GM23338 (cell line): ENCODE data around the gene SLC25A29. TPM values are rescaled to one million over a fixed set of nuclear protein-coding genes. Genes with fewer than 3 reads are reported as not detected.

Experiments
- ATAC-seq: fragments of 200-7000 bp; cut with Tn5 transposase; 3 replicates; pipeline ENCODE4 v1.9.1; 2020
- DNase-seq: peaks from one replicate; pipeline ENCODE4 v3.0.0-alpha.2; 2015; ENCODE audit warnings: low spot score
- H2AFZ ChIP-seq: fragments of 200-600 bp; sonication (generic); 2 replicates; pipeline ENCODE4 v1.8.0; 2016; ENCODE audit warnings: antibody characterized with exemption, mild to moderate bottlenecking, moderate library complexity
- H3F3A ChIP-seq: fragments of 200-600 bp; sonication (generic); replicated peaks from 2 replicates; pipeline ENCODE4 v1.8.0; 2017; ENCODE audit warnings: antibody characterized with exemption, mixed run types, low read depth
- H3K27ac ChIP-seq: fragments of 200-600 bp; sonication (generic); 2 replicates; pipeline ENCODE4 v1.6.1; 2016; ENCODE audit warnings: low read depth
- H3K27me3 ChIP-seq: fragments of 200-600 bp; sonication (generic); 2 replicates; pipeline ENCODE4 v1.8.0; 2016; ENCODE audit warnings: mild to moderate bottlenecking, mixed run types, moderate library complexity; ENCODE audit not compliant: insufficient read depth
- H3K36me3 ChIP-seq: fragments of 200-600 bp; sonication (generic); 2 replicates; pipeline ENCODE4 v1.8.0; 2016; ENCODE audit warnings: mild to moderate bottlenecking; ENCODE audit not compliant: insufficient read depth
- H3K4me1 ChIP-seq: fragments of 200-600 bp; sonication (generic); 2 replicates; pipeline ENCODE4 v1.8.0; 2016; ENCODE audit warnings: mild to moderate bottlenecking, moderate library complexity; ENCODE audit not compliant: insufficient read depth
- H3K4me2 ChIP-seq: fragments of 200-600 bp; sonication (generic); 2 replicates; pipeline ENCODE4 v1.7.1; 2017; ENCODE audit warnings: mixed run types
- H3K4me3 ChIP-seq: fragments of 200-600 bp; sonication (generic); 2 replicates; pipeline ENCODE4 v1.6.1; 2016; ENCODE audit warnings: mixed run types
- H3K79me2 ChIP-seq: fragments of 200-600 bp; sonication (generic); replicated peaks from 2 replicates; pipeline ENCODE4 v1.8.0; 2017; ENCODE audit warnings: mild to moderate bottlenecking; ENCODE audit not compliant: insufficient read depth
- H3K9me2 ChIP-seq: fragments of 200-600 bp; sonication (generic); 2 replicates; pipeline ENCODE4 v1.8.0; 2017; ENCODE audit not compliant: insufficient read depth
- H4K20me1 ChIP-seq: fragments of 200-600 bp; sonication (generic); replicated peaks from 2 replicates; pipeline ENCODE4 v1.8.0; 2017; ENCODE audit warnings: mild to moderate bottlenecking; ENCODE audit not compliant: insufficient read depth
- H3K27ac Mint-ChIP-seq: 2 replicates; pipeline ENCODE4 v1.8.0; 2020; ENCODE audit warnings: inconsistent platforms, mild to moderate bottlenecking, moderate library complexity, mixed read lengths
- H3K27me3 Mint-ChIP-seq: 3 replicates; pipeline ENCODE4 v1.8.0; 2022; ENCODE audit warnings: low read depth, mild to moderate bottlenecking, moderate library complexity, mixed read lengths, inconsistent platforms; ENCODE audit not compliant: insufficient read depth, poor library complexity
- H3K36me3 Mint-ChIP-seq: 3 replicates; pipeline ENCODE4 v1.8.0; 2021; ENCODE audit warnings: low read depth, mild to moderate bottlenecking, inconsistent platforms, moderate library complexity, mixed read lengths
- H3K4me1 Mint-ChIP-seq: 3 replicates; pipeline ENCODE4 v1.8.0; 2020; ENCODE audit warnings: mild to moderate bottlenecking, inconsistent platforms, mixed read lengths
- H3K4me3 Mint-ChIP-seq: 3 replicates; pipeline ENCODE4 v1.8.0; 2021; ENCODE audit warnings: moderate library complexity, mild to moderate bottlenecking, inconsistent platforms, mixed read lengths
- H3K9me3 Mint-ChIP-seq: 3 replicates; pipeline ENCODE4 v1.8.0; 2020; ENCODE audit warnings: moderate library complexity, mild to moderate bottlenecking, inconsistent platforms, mixed read lengths
- ETS1 ChIP-seq: IDR thresholded peaks from 2 replicates; pipeline ENCODE4 v1.6.1; 2016; ENCODE audit warnings: antibody characterized with exemption
- EZH2 ChIP-seq: fragments of 200-600 bp; sonication (generic); IDR thresholded peaks from one replicate; pipeline ENCODE4 v1.8.0; 2017; ENCODE audit warnings: antibody characterized with exemption, mild to moderate bottlenecking, low read depth; ENCODE audit not compliant: unreplicated experiment
- EZH2phosphoT487 ChIP-seq: fragments of 200-600 bp; sonication (generic); IDR thresholded peaks from one replicate; pipeline ENCODE4 v1.8.1; 2018; ENCODE audit warnings: antibody characterized with exemption; ENCODE audit not compliant: unreplicated experiment
- POLR2AphosphoS5 ChIP-seq: IDR thresholded peaks from 2 replicates; pipeline ENCODE4 v1.6.1; 2016; ENCODE audit warnings: antibody characterized with exemption, low read depth
- REST ChIP-seq: IDR thresholded peaks from one replicate; pipeline ENCODE4 v1.6.1; 2018; ENCODE audit warnings: antibody characterized with exemption; ENCODE audit not compliant: unreplicated experiment
- STAT1 ChIP-seq: IDR thresholded peaks from one replicate; pipeline ENCODE4 v1.6.1; 2016; ENCODE audit warnings: antibody characterized with exemption; ENCODE audit not compliant: unreplicated experiment
- ZNF331 ChIP-seq: fragments of 250-450 bp; sonication (Bioruptor Pico); IDR thresholded peaks from 2 replicates; pipeline ENCODE4 v1.5.0; 2020; ENCODE audit warnings: low read depth, mild to moderate bottlenecking, moderate library complexity
- polyA plus RNA-seq: library from polyadenylated mRNA; unstranded; fragments of >200 nt; fragmentation: Nextera tagmentation; extraction: Ambion mirVana; gene quantifications from 2 replicates; pipeline ENCODE4 v1.2.1, GENCODE V29; 2016
- total RNA-seq: library from RNA; depleted of rRNA; stranded (reverse); fragments of >200 nt; shearing (Covaris generic); gene quantifications from 2 replicates; pipeline ENCODE4 v1.2.3, GENCODE V29; 2014

Gene SLC25A29
- total and polyA plus RNA-seq, 2 experiments from 2014 or later, result 65.6 to 206 TPM

- Histone ChIP-seq H4K20me1 (no peaks in the 10 kb centered on the region; the same call in 1 of the 2 replicates), H3K4me1 (no peaks in the 10 kb centered on the region), H3K9me2 (no peaks in the 10 kb centered on the region), H3K4me2 (no peak overlapping the region), H3K36me3 (0 out of 2 replicates have a peak, but pooled peaks cover 6% of the 10 kb centered on the region), H3F3A (no peaks in the 10 kb centered on the region), H2AFZ (no peak overlapping the region), H3K4me3 (no peak overlapping the region), H3K27ac (0 out of 2 replicates have a peak overlapping the region, but pooled peaks have one; percentile 63), H3K79me2 (no peaks in the 10 kb centered on the region), H3K27me3 (no peaks in the 10 kb centered on the region)
- ATAC-seq (no peak), DNase-seq (no peak)
- H3K9me3 Mint-ChIP-seq, result no peaks in the 10 kb centered on the region
- H3K4me1 Mint-ChIP-seq, result 0 out of 3 replicates have a peak, but pooled peaks cover 5% of the 10 kb centered on the region
- no peak overlapping the region for H3K4me3 Mint-ChIP-seq
- TF ChIP-seq STAT1, result no peak
- no peak for TF ChIP-seq POLR2AphosphoS5
- H3K36me3 Mint-ChIP-seq, result peaks cover 37% of the 10 kb centered on the region
- H3K27me3 Mint-ChIP-seq, result peaks cover 4% of the 10 kb centered on the region
- no peak overlapping the region for H3K27ac Mint-ChIP-seq
Measured at GRCh38 chr14:100332797-100333196, 26.6 kb upstream of the SLC25A29 start.

DNA sequence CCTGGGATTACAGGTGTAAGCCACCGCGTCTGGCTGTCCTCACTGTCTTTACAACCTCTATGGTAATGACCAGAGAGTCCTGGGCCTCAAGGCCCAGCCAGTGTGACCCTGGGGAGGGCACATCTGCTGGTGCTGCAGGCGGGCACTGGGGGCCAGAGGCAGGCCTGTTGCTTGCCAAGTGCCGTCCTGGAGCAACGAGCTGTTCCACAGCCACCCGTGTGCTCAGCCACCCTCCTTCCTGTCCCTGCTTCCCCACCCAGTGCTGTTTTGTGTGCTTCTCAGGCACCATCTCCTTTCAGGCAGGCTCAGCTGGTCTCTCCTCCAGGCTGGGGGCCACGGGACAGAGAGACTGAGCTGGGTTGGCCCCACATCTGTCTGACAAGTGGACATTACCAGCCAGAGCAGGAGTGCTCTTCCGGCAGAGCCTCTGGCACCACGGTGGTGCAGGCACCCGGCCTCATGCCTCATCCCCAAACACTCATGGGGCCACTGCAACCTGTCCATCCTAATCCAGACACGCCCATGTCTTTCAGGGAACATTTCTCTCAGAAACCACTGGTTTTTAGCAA, 25.9 kb upstream of the SLC25A29 start:
- Mint-ChIP-seq H3K27ac (no peak overlapping the region), H3K27me3 (peaks cover 4% of the 10 kb centered on the region), H3K4me3 (no peak overlapping the region), H3K36me3 (peaks cover 30% of the 10 kb centered on the region), H3K9me3 (no peaks in the 10 kb centered on the region), H3K4me1 (0 out of 3 replicates have a peak, but pooled peaks cover 5% of the 10 kb centered on the region)
- Histone ChIP-seq H3K4me2 (no peak overlapping the region), H3K27me3 (no peaks in the 10 kb centered on the region), H3K79me2 (no peaks in the 10 kb centered on the region), H3K4me3 (no peak overlapping the region), H3K9me2 (no peaks in the 10 kb centered on the region), H4K20me1 (no peaks in the 10 kb centered on the region; the same call in 1 of the 2 replicates), H3K4me1 (no peaks in the 10 kb centered on the region), H3K36me3 (0 out of 2 replicates have a peak, but pooled peaks cover 5% of the 10 kb centered on the region), H3F3A (no peaks in the 10 kb centered on the region), H2AFZ (no peak overlapping the region), H3K27ac (0 out of 2 replicates have a peak overlapping the region, but pooled peaks have one; percentile 63)
- no peak for DNase-seq
- peak; percentile 25; the same call in 1 of the 2 replicates for TF ChIP-seq POLR2AphosphoS5
- no peak for TF ChIP-seq REST
- ATAC-seq, result no peak

DNA sequence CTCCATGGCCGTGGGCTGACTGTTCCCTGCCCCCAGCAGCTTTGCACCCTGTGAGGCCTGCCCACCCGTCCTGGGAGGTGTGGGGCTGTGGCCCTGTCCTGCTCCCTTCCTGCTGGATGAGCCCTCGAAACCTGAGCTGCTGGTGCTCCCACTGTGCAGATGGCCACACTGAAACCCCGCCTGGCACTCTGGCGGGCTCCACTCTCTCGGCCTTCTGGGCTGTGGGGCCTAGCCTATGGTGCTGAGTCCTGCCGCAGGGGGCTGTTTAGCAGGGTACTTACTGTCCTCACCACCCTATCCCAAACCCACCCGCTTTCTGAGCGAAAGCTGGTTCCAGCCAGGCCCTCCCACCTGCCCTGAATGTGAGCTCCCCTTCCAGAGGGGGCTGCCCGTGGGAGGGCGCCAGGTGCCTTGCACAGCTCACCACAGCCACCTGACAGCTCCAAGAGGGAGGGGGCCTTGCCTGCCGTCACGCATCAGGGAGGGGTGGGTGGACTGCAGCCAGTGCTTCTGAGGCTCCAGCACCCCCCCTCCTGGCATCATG, 24.2 kb upstream of the SLC25A29 start:
- Mint-ChIP-seq H3K27me3 (peaks cover 1% of the 10 kb centered on the region), H3K36me3 (peaks cover 15% of the 10 kb centered on the region), H3K27ac (no peak overlapping the region), H3K9me3 (no peaks in the 10 kb centered on the region), H3K4me3 (no peak overlapping the region), H3K4me1 (0 out of 3 replicates have a peak, but pooled peaks cover 5% of the 10 kb centered on the region)
- H3F3A ChIP-seq, result no peaks in the 10 kb centered on the region
- no peak overlapping the region for H3K4me2 ChIP-seq
- H3K27ac ChIP-seq, result no peak overlapping the region
- H3K4me3 ChIP-seq, result no peak overlapping the region
- H2AFZ ChIP-seq, result no peak overlapping the region
- DNase-seq (no peak), ATAC-seq (peak; percentile 37)
- no peaks in the 10 kb centered on the region for H3K79me2 ChIP-seq
- H3K27me3 ChIP-seq, result no peaks in the 10 kb centered on the region
- H3K36me3 ChIP-seq, result 0 out of 2 replicates have a peak, but pooled peaks cover under 1% of the 10 kb centered on the region
- no peaks in the 10 kb centered on the region; the same call in 1 of the 2 replicates for H4K20me1 ChIP-seq
- H3K4me1 ChIP-seq, result no peaks in the 10 kb centered on the region
- H3K9me2 ChIP-seq, result no peaks in the 10 kb centered on the region
- no peak for TF ChIP-seq STAT1
- TF ChIP-seq ETS1, result no peak
- TF ChIP-seq REST, result no peak
- no peak for TF ChIP-seq EZH2
- no peak for TF ChIP-seq EZH2phosphoT487
- TF ChIP-seq ZNF331, result no peak
